ENCODE measurements around the gene TXNL4B.

Gene TXNL4B

DNA sequence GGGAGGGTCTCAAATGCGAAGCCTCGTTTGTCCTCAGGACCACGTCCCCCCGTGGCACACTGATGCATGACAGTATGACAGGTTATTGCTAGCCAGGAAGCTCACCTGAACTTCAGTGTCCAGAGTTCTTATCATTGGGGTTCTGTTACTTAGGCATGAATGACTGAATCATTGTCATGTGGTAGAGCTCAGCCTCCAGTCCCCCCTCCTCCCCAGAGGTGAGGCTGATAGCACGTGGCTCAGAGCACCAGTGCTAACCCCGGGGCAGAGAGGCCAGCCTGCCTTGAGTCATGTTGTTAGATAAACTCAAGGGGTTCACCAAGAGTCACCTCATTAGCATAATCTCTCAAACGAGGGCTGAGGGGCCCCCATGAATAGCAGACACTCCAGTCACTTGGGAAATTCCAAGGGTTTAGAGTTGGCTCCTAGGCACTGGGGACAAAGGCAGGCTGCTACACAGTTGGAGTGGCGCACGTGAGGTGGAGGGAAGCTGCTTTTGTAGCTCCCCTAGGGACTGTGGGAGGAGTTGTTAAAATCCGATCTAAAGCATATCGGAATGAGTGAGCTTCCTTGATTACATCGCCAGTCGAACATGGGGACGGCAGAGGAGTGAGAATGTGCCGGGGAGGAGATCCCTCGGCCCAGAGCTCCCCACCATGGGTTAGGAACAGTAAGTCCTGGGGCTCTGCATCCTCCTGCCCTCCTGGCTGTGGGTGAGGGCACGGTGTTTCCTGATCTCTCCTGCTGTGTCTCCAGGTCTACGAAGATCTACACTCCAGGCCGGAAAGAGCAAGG, 18.4 kb upstream of the TXNL4B start:
- TF ChIP-seq, protein P1, sequence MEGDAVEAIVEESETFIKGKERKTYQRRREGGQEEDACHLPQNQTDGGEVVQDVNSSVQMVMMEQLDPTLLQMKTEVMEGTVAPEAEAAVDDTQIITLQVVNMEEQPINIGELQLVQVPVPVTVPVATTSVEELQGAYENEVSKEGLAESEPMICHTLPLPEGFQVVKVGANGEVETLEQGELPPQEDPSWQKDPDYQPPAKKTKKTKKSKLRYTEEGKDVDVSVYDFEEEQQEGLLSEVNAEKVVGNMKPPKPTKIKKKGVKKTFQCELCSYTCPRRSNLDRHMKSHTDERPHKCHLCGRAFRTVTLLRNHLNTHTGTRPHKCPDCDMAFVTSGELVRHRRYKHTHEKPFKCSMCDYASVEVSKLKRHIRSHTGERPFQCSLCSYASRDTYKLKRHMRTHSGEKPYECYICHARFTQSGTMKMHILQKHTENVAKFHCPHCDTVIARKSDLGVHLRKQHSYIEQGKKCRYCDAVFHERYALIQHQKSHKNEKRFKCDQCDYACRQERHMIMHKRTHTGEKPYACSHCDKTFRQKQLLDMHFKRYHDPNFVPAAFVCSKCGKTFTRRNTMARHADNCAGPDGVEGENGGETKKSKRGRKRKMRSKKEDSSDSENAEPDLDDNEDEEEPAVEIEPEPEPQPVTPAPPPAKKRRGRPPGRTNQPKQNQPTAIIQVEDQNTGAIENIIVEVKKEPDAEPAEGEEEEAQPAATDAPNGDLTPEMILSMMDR (IDR thresholded peaks at IDR 0.05) = no peak

DNA sequence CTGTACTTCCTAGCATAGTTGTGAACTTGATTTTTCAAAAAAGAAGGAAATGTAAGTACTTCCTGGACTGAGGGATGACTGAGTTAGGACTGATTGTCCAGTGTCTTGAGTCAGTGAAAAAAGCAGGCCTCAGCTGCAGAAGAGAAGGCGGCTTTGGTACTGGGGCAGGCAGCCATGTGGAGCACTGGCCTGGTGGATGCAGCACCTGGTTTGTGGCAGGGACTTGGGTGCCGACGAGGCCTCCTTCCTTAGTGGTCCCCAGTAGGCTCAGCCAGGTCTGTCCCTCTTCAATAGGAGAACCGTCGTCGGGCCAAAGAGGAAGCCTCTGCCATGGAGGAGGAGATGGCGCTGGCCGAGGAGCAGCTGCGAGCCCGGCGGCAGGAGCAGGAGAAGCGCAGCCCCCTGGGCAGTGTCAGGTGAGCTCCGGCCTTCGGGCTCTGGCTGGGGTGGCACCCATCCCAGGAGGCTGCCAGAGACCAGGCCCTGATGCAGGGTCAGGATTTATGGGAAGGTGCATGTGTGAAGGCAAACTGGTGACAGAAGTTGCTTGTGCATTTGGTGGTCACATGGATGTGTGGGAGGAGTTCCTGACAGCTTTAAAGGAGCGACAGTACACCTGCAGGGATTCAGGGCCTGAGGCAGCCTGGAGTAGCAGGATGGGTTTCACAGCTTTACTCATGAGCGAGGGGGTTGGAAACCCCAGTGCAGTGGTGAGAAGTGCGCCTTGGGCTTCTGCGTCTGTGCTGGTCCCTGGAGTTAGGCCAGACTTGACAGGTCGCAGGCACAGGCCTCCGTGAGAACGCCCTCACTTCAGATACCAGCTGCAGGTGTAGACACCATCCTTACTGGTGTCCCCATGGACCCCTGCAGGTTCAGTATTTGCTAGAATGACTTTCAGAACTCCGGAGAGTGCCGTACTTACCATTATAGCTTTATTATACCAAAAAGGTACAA, 17.5 kb upstream of the TXNL4B start:
- TF ChIP-seq, protein P1 (IDR thresholded peaks at IDR 0.05) = no peak

DNA sequence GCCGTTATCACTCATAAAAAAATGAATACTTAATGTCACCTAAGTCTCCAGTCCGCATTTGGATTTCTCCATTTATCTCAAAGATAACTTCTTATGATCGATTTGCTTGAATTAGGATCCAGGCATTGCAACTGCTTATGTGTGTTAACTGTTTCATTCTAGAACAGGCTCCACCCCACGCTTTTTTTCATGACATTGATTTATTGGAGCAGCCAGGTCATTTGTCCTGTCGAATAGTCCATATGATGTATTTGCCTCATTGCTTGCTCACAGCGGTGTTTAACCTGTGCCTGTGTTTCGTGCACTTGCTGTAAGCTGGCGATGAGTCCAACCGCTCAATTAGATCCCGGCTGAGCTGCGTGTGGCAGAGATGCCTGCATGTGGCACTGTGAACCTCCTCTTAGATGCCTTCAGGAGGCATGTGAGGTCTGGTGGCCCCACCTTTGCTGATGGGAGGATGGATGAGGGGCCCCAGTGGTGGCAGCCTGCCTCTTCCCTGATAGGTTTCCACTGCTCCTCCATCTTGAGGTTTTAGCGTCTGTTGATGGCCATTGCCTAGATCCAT, 16.6 kb upstream of the TXNL4B start:
- TF ChIP-seq, protein P1 (IDR thresholded peaks at IDR 0.05) = no peak

DNA sequence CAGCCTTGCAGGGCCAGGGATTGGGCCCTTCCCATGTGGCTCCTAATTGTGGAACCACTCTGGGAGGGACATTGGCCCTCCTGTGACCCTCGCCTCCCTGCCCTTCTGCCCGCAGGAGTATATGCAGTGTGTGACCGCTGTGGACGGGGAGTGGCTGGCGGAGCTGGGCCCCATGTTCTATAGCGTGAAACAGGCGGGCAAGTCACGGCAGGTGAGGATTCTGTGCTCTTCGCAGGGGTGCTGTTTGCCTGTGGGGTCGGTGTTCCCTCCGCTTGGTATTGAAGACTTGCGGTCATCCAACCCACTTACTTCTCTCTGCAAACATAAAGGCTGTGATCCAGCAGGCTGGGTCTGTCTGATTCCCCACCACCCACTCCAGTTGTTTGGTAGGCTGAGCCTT, 15.9 kb upstream of the TXNL4B start:
- TF ChIP-seq, protein P1 (IDR thresholded peaks at IDR 0.05) = no peak

DNA sequence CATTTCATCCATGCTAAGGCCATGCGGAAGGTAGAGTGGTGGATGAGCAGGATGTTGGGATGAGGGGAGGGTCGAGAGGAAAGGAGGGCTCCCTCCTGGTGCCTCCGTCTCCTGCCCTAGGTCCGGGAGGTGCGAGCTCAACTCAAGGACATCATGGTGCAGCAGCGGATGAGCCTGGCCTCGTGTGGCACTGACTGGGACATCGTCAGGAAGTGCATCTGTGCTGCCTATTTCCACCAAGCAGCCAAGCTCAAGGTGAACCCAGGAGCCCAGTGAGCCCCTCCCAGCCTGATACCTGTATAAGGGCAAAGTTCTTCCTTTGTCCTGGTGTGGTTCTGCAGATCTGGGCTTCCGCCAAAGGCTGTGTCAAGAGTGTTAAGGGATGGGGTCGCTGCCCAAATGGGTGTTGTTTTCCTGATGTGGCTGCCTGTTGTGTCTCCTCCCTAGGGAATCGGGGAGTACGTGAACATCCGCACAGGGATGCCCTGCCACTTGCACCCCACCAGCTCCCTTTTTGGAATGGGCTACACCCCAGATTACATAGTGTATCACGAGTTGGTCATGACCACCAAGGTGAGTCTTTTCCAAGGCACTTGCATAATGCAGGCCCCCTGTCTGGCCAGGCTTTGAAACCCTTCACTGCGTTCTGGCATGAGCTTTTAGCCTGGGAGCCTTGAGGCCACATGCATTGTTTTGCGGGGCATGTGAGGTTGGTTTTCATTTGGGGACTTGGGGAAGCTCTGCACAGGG, 15.1 kb upstream of the TXNL4B start:
- TF ChIP-seq, protein P1 (IDR thresholded peaks at IDR 0.05) = no peak

DNA sequence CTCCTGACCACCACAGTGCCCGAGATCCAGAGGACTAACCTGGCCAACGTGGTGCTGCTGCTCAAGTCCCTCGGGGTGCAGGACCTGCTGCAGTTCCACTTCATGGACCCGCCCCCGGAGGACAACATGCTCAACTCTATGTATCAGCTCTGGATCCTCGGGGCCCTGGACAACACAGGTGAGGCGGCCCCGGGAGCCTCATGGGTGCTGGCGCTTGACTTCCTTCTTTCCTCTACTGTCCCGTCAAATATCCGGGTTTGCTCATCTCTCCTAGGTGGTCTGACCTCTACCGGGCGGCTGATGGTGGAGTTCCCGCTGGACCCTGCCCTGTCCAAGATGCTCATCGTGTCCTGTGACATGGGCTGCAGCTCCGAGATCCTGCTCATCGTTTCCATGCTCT, 14.0 kb upstream of the TXNL4B start:
- TF ChIP-seq, protein P1 (IDR thresholded peaks at IDR 0.05) = no peak

DNA sequence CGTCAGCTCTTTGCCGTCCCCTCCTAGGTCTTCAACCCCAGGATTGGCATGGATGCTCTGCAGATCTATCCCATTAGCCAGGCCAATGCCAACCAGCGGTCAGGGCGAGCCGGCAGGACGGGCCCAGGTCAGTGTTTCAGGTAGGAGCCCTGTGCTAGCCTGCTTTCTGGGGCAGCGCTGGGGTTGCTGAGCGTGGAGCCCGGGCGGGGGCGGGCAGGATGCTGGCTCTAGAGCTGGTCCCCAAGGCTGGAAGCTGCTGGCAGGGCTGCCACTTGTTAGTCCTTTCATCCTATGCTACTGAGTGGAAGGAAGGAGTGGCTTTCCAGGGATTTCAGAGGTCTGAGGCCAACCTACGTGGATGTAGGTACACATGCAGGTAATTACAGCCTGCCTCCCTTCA, 12.6 kb upstream of the TXNL4B start:
- TF ChIP-seq, protein P1 (IDR thresholded peaks at IDR 0.05) = no peak
